Mesenteric fat pad (tissue), 1 donor: ENCODE measurements around the gene ULK4. TPM values are rescaled to one million over a fixed set of nuclear protein-coding genes. Genes with fewer than 3 reads are reported as not detected.
"Not testable (repeated sequence)": the region's sequence is repeated elsewhere in the genome, so short reads cannot be mapped to it uniquely, and the experiment has no call there.

Experiments
- DNase-seq: peaks from one replicate; pipeline ENCODE4 v3.0.0-alpha.2; 2020; ENCODE audit warnings: low spot score
- total RNA-seq: library from RNA; stranded (reverse); fragmentation: NEBNext Ultra II Directional; extraction: Animal tissue kit (Norgen Biotek cat#: 25700); gene quantifications from one replicate; pipeline ENCODE4 v1.2.1, GENCODE V29; 2021
- donor health status: DM: yes; HTN: yes; CAD: no.

ULK4 gene
- total RNA-seq, 1 donor from 2014 or later = 7.9 TPM

- DNase-seq = no peak
Observed at GRCh38 chr3:41769106-41769505, 192.8 kb downstream of the ULK4 start.

GRCh38 chr3:41768363-41768762, 193.5 kb downstream of the ULK4 start:
- DNase-seq = no peak

GRCh38 chr3:41762867-41763266, 199.0 kb downstream of the ULK4 start:
- DNase-seq = not testable (repeated sequence)

- DNase-seq = no peak
Observed at GRCh38 chr3:41753651-41754050, 208.3 kb downstream of the ULK4 start.

GRCh38 chr3:41751597-41751996, 210.3 kb downstream of the ULK4 start:
- no peak for DNase-seq

- DNase-seq = no peak
Observed at GRCh38 chr3:41749988-41750387, 211.9 kb downstream of the ULK4 start.

GRCh38 chr3:41746215-41746614, 215.7 kb downstream of the ULK4 start:
- DNase-seq = no peak

GRCh38 chr3:41742121-41742520, 219.8 kb downstream of the ULK4 start:
- no peak for DNase-seq

- DNase-seq = no peak
Observed at GRCh38 chr3:41740374-41740886, 221.5 kb downstream of the ULK4 start.

GRCh38 chr3:41726891-41727290, 235.0 kb downstream of the ULK4 start:
- no peak for DNase-seq

GRCh38 chr3:41717641-41718040, 244.3 kb downstream of the ULK4 start:
- no peak for DNase-seq

- DNase-seq = no peak
Observed at GRCh38 chr3:41716471-41716870, 245.4 kb downstream of the ULK4 start.

GRCh38 chr3:41715376-41715775, 246.5 kb downstream of the ULK4 start:
- DNase-seq = no peak

GRCh38 chr3:41711651-41712050, 250.3 kb downstream of the ULK4 start:
- DNase-seq = no peak

- DNase-seq = no peak
Observed at GRCh38 chr3:41710646-41711388, 251.1 kb downstream of the ULK4 start.

- DNase-seq = not testable (repeated sequence)
Observed at GRCh38 chr3:41709213-41709612, 252.7 kb downstream of the ULK4 start.

GRCh38 chr3:41708176-41708575, 253.7 kb downstream of the ULK4 start:
- no peak for DNase-seq

- DNase-seq = no peak
Observed at GRCh38 chr3:41705893-41706292, 256.0 kb downstream of the ULK4 start.

- DNase-seq = no peak
Observed at GRCh38 chr3:41701191-41701698, 260.7 kb downstream of the ULK4 start.

GRCh38 chr3:41700155-41700554, 261.7 kb downstream of the ULK4 start:
- DNase-seq = no peak

- no peak for DNase-seq
Observed at GRCh38 chr3:41698898-41699297, 263.0 kb downstream of the ULK4 start.

- no peak for DNase-seq
Observed at GRCh38 chr3:41697702-41698101, 264.2 kb downstream of the ULK4 start.

GRCh38 chr3:41695806-41696205, 266.1 kb downstream of the ULK4 start:
- DNase-seq = not testable (repeated sequence)
